DMS153 treated with DMSO at 0.1 percent for 48 hours (cell line): ENCODE results near the gene TBC1D12.
"Not testable (repeated sequence)": the region's sequence is repeated elsewhere in the genome, so short reads cannot be mapped to it uniquely, and the experiment has no call there.

Source experiments
- DNase-seq: peaks from one replicate; lab custom pipeline; 2025; ENCODE audit not compliant: unreplicated experiment; lab: John Stamatoyannopoulos, UW

Gene TBC1D12

DNA sequence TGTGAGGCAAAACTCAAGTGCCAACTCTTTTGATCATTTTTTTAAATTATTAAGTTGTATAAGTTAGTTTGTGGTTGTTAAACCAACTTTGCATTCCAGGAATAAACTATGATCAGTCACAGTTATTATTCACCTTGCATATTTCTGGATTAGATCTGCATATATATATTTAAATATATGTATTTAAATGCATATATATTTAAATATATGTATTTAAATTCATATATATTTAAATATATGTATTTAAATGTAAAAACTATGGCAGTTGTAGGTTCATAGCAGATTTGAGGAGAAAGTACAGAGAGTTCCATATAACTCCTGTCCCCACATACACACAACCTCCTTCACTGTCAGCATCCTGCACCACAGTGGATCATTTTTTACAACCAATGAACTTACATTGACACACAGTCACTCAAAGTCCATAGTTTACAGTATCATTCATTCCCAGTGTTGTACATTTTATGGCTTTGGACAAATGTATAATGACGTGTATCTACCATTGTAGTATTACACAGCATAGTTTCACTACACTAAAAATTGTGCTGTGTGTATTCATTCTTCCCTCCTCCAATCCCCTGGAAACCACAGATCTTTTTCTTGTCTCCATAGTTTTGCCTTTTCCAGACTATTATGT is 49.7 kb downstream of the TBC1D12 start:
- DNase-seq, result no peak

DNA sequence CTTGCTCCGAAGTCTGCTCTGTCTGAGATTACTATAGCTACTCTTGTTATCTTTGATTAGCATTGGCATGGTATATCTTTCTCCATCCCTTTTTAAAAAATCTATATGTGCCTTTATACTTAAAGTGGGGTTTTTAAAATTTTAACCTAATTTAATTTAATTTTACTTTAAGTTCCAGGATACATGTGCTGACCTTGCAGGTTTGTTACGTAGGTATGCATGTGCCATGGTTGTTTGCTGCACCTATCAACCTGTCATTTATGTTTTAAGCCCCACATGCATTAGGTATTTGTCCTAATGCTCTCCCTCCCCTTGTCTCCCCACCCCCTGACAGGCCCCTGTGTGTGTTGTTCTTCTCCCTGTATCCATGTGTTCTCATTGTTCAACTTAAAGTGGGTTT is 54.6 kb downstream of the TBC1D12 start:
- no peak for DNase-seq

- no peak for DNase-seq
Measured at GRCh38 chr10:94459385-94459784, 57.0 kb downstream of the TBC1D12 start.

DNA sequence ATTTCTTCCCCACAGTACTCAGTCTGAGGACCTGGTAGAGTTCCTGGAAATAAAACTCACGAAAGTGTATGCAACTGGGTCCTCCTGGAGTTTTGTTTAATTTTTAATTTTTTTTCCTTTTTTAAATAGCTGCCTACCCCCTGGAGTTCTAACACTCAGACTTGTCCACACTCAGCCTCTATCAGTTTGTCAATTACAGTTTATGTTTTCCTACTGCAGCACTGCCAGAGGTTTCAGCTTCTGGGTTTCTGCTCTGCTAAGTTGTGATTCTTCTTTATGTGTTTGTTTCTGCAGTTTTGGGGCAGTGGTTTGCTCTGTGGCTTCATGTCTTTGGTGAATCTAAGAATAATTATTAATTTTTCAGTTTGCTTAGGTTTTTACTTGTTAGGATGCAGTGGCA is 59.2 kb downstream of the TBC1D12 start:
- no peak for DNase-seq

DNA sequence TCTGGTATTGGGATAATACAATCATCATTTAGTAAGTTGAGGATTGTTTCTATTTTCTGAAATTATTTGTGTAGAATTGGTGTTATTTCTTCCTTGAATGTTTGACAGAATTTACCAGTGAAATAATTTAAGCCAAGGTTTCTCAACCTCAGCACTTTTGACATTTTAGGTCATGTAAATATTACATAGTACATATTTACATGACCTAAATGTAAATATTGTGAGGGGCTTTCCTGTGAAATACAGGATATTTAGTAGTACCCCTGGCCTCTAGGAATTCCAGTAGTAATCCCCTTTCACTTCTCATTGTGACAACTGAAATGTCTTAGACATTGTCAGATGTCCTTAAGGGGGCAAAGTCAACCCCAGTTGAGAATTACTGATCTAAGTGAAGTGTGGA is 59.8 kb downstream of the TBC1D12 start:
- no peak for DNase-seq

DNA sequence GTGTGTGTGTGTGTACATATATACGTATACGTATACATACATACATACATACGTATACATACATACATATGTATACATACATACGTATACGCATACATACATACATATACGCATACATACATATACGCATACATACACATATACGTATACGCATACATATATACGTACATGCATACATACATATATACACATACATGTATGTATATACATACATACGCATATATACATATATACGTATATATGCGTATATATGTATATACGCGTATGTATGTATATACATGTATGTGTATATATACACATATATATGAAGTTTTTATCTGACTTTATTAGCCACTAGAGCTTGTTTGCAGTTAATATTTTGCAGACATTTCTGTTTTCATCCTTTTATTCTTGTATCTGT is 63.3 kb downstream of the TBC1D12 start:
- no peak for DNase-seq

DNA sequence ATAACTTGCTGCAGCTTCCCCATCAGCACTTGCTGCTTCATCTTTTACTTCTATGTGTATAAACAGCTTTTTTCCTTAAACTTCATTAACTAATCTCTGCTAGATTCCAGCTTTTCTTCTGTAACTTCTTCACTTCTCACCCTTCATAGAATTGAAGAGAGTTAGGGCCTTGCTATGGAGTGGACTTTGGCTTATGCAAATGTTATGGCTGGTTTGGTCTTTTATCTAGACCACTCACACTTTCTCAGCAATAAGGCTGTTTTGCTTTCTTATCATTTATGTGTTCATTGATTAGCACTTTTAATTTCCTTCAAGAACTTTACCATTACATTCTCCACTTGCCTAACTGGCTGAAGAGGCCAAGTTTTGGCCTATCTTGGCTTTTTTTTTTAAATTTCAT is 79.1 kb downstream of the TBC1D12 start:
- DNase-seq, result no peak

DNA sequence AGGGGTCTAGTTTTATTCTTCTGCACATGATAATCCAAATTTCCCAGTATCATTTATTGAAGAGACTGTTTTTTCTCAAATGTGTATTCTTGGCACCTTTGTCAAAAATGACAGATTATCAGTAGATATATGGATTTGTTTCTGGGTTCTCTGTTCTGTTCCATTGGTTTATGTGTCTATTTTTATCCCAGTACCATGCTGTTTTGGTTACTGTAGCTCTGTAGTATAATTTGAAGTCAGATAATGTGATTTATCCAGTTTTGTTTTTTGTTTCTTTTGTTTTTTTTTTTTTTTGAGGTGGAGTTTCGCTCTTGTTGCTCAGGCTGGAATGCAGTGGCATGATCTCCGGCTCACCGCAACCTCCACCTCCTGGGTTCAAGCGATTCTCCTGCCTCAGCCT is 81.6 kb downstream of the TBC1D12 start:
- DNase-seq, result no peak

- DNase-seq, result no peak
Measured at GRCh38 chr10:94485094-94485493, 82.8 kb downstream of the TBC1D12 start.

DNA sequence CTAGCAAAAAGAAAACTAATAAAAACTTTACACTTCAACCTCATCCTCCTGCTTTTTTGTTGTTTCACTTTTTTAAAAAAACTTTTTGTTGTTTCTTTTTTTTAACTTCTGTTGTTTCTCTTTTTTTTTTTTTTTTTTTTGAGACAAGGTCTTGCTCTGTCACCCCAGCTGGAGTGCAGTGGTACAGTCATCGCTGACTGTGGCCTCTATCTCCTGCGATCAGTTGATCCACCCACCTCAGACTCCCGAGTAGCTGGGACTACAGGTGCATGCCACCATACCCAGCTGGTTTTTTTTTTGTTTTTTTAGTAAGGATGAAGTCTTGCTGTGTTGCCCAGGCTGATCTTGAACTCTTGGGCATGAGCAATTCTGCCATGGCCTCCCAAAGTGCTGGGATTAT is 85.2 kb downstream of the TBC1D12 start:
- DNase-seq, result no peak

- no peak for DNase-seq
Measured at GRCh38 chr10:94489107-94489506, 86.8 kb downstream of the TBC1D12 start.

- DNase-seq, result no peak
Measured at GRCh38 chr10:94489976-94490788, 87.8 kb downstream of the TBC1D12 start.

DNA sequence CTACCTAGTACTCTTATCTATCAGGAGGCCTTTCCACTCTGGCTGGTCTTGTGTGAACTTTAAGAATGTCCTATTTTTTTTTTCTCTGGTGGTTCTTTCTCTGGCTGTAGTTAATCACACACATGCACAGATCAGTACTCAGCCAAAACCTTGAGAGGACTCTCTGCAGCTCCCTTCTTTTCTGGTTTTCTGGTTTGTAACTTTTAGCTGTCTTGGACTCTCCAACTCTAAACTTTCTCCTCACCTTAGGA is 88.4 kb downstream of the TBC1D12 start:
- no peak for DNase-seq

DNA sequence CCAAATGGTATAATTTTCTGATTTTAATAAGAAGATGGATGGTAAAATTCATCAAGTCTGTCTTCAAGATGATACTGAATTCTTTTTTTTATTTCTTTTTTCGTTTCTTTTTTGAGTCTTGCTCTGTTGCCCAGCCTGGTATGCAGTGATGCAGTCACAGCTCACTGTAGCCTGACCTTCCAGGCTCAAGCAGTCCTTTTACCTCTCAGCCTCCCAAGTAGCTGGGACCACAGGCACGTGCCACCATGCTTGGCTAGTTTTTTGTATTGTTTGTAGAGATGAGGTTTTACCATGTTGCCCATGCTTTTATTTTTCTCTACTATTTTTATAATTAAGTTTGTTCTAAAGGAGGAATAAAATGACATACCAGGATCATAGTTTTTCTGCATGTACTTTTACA is 91.1 kb downstream of the TBC1D12 start:
- no peak for DNase-seq

DNA sequence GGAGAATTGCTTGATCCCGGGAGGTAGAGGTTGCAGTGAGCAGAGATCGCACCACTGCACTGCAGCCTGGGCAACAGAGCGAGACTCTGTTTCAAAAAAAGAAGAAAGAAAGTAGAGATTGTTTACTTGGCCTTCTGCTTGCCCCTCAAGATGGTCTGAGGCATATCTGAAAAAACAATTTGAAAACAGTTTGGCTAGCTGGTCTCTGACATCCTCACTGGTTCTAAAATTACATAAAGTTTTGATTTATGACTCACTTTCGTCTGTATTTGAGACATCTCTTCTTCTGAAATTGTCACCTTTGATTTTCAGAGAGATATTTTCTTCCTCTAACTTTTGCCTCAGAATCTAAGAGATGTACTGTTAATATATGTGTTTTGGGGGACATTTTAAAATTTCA is 93.7 kb downstream of the TBC1D12 start:
- no peak for DNase-seq

DNA sequence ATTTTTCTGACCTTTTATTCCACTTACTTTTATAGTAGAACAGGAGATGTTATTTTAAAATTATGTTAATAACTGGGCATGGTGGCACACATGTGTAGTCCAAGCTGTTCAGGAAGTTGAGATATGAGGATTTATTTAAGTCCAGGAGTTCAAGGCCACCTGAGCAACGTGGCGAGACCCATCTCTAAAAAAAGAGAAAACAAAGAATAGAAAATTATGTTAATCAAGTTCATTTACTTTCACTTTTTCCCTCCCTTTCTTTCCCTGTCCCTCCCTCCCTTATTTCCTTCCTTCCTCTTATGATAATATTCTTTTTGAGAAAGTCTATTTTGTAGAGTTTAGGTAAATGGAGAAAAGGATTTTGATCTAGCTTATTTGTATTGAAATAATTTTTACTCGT is 94.3 kb downstream of the TBC1D12 start:
- DNase-seq, result no peak

DNA sequence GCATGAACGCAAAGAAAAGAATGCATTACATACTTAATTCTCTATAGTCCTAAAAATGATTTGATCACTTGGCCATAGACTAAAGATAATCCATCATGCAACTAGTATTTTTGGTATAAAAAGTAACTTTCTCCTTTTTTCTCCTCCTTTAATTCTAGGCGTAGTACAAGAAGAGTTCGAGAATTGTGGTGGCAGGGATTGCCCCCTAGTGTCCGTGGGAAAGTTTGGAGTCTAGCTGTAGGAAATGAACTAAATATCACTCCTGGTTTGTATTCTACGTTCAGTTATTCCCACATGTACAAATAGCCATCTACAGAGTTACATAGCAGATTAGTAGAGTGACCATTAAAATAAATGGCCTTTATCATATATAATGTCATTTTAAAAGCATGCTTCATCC is 97.7 kb downstream of the TBC1D12 start:
- no peak for DNase-seq

DNA sequence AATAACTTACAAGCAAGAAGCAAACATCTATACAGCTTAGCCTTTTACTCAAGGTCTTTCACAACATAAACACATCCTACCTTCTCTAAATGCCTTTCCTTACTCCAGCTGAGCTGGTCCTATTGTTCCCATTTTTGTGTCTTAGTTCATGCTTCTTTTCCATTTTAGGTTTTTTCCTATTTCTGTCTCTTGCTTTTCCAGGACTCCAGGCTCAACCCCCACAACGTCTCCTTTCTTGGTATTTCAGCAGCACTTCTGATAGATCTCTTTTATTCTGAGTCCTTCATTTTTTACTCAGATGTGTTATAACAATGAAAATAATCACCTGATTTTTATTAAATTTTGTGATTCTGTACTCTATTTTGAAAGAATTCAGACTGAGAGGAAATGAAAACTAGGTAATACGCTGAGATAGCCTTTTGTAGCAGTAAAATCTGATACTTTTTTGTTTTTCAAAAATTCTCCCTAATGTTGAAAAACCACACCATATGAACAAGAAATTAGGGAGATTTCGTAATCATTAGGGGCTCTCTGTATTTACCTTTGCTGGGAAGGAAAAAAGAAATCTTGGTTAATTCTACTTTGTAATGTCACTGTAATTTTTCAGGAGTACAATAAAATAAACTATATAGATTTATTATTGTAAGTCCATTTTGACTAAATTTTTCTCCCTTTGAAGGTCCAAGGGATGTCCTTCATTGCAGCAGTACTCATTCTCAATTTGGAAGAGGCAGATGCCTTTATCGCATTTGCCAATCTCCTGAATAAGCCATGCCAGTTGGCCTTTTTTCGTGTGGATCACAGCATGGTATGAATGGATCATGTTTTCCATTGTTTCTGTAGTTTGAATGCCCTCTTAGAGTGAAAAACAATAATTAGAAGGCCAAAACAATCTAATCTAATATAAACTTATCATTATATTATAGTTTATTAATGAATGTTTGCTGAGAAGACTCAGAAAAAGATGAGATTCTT is 119.2 kb downstream of the TBC1D12 start:
- DNase-seq, result no peak

- DNase-seq, result no peak
Measured at GRCh38 chr10:94524146-94524545, 121.8 kb downstream of the TBC1D12 start.

GRCh38 chr10:94524711-94525110 is 122.4 kb downstream of the TBC1D12 start:
- no peak for DNase-seq

GRCh38 chr10:94531550-94531949 is 129.2 kb downstream of the TBC1D12 start:
- DNase-seq, result not testable (repeated sequence)

DNA sequence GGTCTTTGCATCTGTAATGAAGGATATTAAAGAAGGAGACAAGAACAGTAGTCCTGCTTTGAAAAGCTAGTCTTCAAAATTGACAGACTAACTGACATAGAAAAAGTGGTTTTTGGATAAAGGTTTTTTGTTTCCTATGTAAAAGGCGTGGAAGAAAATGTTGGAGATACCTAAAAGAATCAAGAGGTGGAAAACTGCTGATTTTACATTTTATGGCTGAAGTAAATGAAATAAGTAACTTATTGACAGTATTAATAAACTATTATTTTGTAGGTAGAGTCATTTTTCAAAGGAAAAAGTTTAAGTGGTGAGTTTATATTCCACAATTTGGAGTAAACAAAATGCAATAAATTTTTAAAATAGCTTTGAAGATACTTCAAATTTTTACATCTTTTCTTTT is 130.7 kb downstream of the TBC1D12 start:
- DNase-seq, result no peak
